Erythroblast (primary cell): ENCODE measurements around the gene BCAT1.

ENCODE experiments used
- GATA1 ChIP-seq: IDR thresholded peaks from 2 replicates; pipeline ENCODE4 v1.6.1; 2011; ENCODE audit warnings: low read depth, mild to moderate bottlenecking, control low read depth, low read length, moderate library complexity
- POLR2A ChIP-seq: IDR thresholded peaks from 2 replicates; pipeline ENCODE4 v1.6.1; 2011; ENCODE audit warnings: mild to moderate bottlenecking, low read length

DNA sequence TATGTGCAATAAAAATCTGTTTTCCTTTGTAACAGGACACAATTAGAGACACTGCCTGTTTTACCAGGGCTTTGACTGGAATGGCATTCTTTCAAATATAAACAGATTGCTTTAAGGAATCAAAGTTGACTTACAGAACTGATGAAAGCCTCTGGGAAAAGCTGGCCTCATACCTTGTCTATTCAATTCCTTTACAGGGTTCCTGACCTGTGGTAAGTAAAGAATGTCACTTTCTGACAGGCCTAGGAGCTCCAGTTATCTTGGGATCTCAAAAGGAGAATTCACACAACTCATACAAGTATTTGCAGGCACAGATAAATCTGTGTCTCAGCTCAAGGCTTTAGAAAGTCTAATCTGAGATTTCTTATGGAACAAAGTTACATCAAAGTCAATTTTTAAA is 88.4 kb downstream of the BCAT1 start:
- TF ChIP-seq POLR2A (no peak), GATA1 (no peak)
